D721Med (cell line): ENCODE data around the gene CYP3A4.
"Not testable (repeated sequence)": the region's sequence is repeated elsewhere in the genome, so short reads cannot be mapped to it uniquely, and the experiment has no call there.

Experiments
- DNase-seq: peaks from one replicate; pipeline ENCODE4 v3.0.0; 2011; ENCODE audit warnings: low spot score; ENCODE audit not compliant: insufficient read length
- FAIRE-seq: peaks from 2 replicates; lab custom pipeline; 2011; peaks lifted over from hg19 to GRCh38; lab: Jason Lieb, UNC
- CTCF ChIP-seq: IDR thresholded peaks from 2 replicates; pipeline ENCODE4 v1.5.1; 2012; ENCODE audit warnings: mild to moderate bottlenecking, control low read depth; ENCODE audit not compliant: insufficient read depth; ENCODE audit errors: missing control alignments

The CYP3A4 gene

GRCh38 chr7:99782012-99782953, 1.7 kb downstream of the CYP3A4 start:
- DNase-seq (no peak), FAIRE-seq (no peak)
- TF ChIP-seq CTCF: no peak

GRCh38 chr7:99780588-99780987, 3.4 kb downstream of the CYP3A4 start:
- TF ChIP-seq CTCF: no peak
- FAIRE-seq (no peak), DNase-seq (no peak)

- TF ChIP-seq CTCF: no peak
- no peak for DNase-seq
- no peak for FAIRE-seq
Measured at GRCh38 chr7:99779949-99780348, 4.0 kb downstream of the CYP3A4 start.

- TF ChIP-seq CTCF: no peak
- DNase-seq: no peak
- no peak for FAIRE-seq
Measured at GRCh38 chr7:99778880-99779279, 5.1 kb downstream of the CYP3A4 start.

- FAIRE-seq, DNase-seq: not testable (repeated sequence)
Measured at GRCh38 chr7:99773395-99773794, 10.6 kb downstream of the CYP3A4 start.

GRCh38 chr7:99772565-99772964, 11.4 kb downstream of the CYP3A4 start:
- DNase-seq (no peak), FAIRE-seq (no peak)
- TF ChIP-seq CTCF: no peak

GRCh38 chr7:99769494-99769893, 14.5 kb downstream of the CYP3A4 start:
- FAIRE-seq, DNase-seq: not testable (repeated sequence)

GRCh38 chr7:99768471-99768870, 15.5 kb downstream of the CYP3A4 start:
- FAIRE-seq (no peak), DNase-seq (no peak)
- TF ChIP-seq CTCF: no peak
